HepG2 (cell line): ENCODE results near the gene MRFAP1. TPM values are rescaled to one million over a fixed set of nuclear protein-coding genes. Genes with fewer than 3 reads are reported as not detected.
A peak's percentile ranks its signal among the peaks of the same experiment; 100 is the strongest.

Experiments
- JARID2 ChIP-seq: sonication (generic); formaldehyde crosslinking; IDR thresholded peaks from 2 replicates; pipeline ENCODE4 v1.8.1; 2023; ENCODE audit warnings: missing genetic modification reagents, inconsistent platforms; ENCODE audit not compliant: insufficient replicate concordance
- KDM5B ChIP-seq: sonication (generic); formaldehyde crosslinking; IDR thresholded peaks from 2 replicates; pipeline ENCODE4 v1.4.0; 2020; ENCODE audit warnings: missing genetic modification reagents, mild to moderate bottlenecking, borderline replicate concordance
- MXD1 ChIP-seq: sonication (generic); formaldehyde crosslinking; IDR thresholded peaks from 2 replicates; pipeline ENCODE4 v1.4.0; 2020; ENCODE audit warnings: mild to moderate bottlenecking, missing genetic modification reagents
- SIX1 ChIP-seq: sonication (generic); formaldehyde crosslinking; IDR thresholded peaks from 2 replicates; pipeline ENCODE4 v1.4.0; 2020; ENCODE audit warnings: missing genetic modification reagents, borderline replicate concordance
- SUZ12 ChIP-seq: fragments of 150-350 bp; IDR thresholded peaks from 2 replicates; pipeline ENCODE4 v1.6.1; 2014; ENCODE audit warnings: low read depth, low read length
- THAP9 ChIP-seq: sonication (generic); formaldehyde crosslinking; IDR thresholded peaks from 2 replicates; pipeline ENCODE4; 2020; ENCODE audit warnings: missing genetic modification reagents, mild to moderate bottlenecking, borderline replicate concordance
- ZBTB10 ChIP-seq: sonication (generic); formaldehyde crosslinking; IDR thresholded peaks from 2 replicates; pipeline ENCODE4 v1.4.0; 2020; ENCODE audit warnings: missing genetic modification reagents, borderline replicate concordance
- ZKSCAN1 ChIP-seq: fragments of 150-350 bp; IDR thresholded peaks from 2 replicates; pipeline ENCODE4 v1.6.1; 2014; ENCODE audit warnings: low read length
- ZMYM4 ChIP-seq: sonication (generic); formaldehyde crosslinking; IDR thresholded peaks from 2 replicates; pipeline ENCODE4 v1.8.1; 2023; ENCODE audit warnings: mild to moderate bottlenecking, missing genetic modification reagents
- ZNF367 ChIP-seq: sonication (generic); formaldehyde crosslinking; IDR thresholded peaks from 2 replicates; pipeline ENCODE4 v1.4.0; 2020; ENCODE audit warnings: missing genetic modification reagents, borderline replicate concordance
- ZNF407 ChIP-seq: sonication (generic); formaldehyde crosslinking; IDR thresholded peaks from one replicate; pipeline ENCODE4 v1.5.1; 2020; ENCODE audit warnings: mild to moderate bottlenecking, missing genetic modification reagents; ENCODE audit errors: not compliant biosample characterization
- ZNF569 ChIP-seq: sonication (generic); formaldehyde crosslinking; IDR thresholded peaks from 2 replicates; pipeline ENCODE4 v1.5.0; 2020; ENCODE audit warnings: mild to moderate bottlenecking, missing genetic modification reagents, moderate library complexity, borderline replicate concordance
- ZNF724P ChIP-seq: sonication (generic); formaldehyde crosslinking; IDR thresholded peaks from 2 replicates; pipeline ENCODE4 v1.8.0; 2022; ENCODE audit warnings: missing genetic modification reagents, borderline replicate concordance
- ZNF780A ChIP-seq: sonication (generic); formaldehyde crosslinking; IDR thresholded peaks from 2 replicates; pipeline ENCODE4 v1.8.0; 2022; ENCODE audit warnings: mild to moderate bottlenecking, missing genetic modification reagents, moderate library complexity
- polyA plus RNA-seq, 8 experiments: library from polyadenylated mRNA; depleted of rRNA in 3 of 8; stranded (reverse) in 7 of 8; unstranded in 1 of 8; fragments of >200 nt; fragmentation: Illumina TruSeq in 4 of 8; extraction: Trizol in 4 of 8; gene quantifications; 2 replicates each; pipeline versions ENCODE4 v1.2.1 to v1.2.3, GENCODE V29; 2011 to 2016; ENCODE audit warnings: low read depth in 4 of 8, missing spikeins in 1 of 8, mixed read lengths in 1 of 8; ENCODE audit not compliant: insufficient read depth in 1 of 8
- total RNA-seq, 5 experiments: library from RNA; depleted of rRNA; stranded (reverse); fragments of >200 nt; fragmentation: Illumina TruSeq; extraction: Trizol; gene quantifications; 2 replicates each; pipeline ENCODE4 v1.2.3, GENCODE V29; 2016; ENCODE audit warnings: low read depth in 1 of 5

The MRFAP1 gene
- total and polyA plus RNA-seq, 2 of the 13 experiments (the other 11 are each of a cell fraction or from before 2014, with no cell fraction given): 112 to 158 TPM

GRCh38 chr4:6688879-6689505 is 48.5 kb downstream of the MRFAP1 start (continued):
- TF ChIP-seq JARID2 (no peak), ZMYM4 (peak; percentile 33; the same call in 1 of the 2 replicates), ZNF407 (no peak), ZNF569 (CRISPR knock-in tag) (peak; percentile 61; the same call in 1 of the 2 replicates), SUZ12 (no peak), ZKSCAN1 (no peak), THAP9 (CRISPR knock-in tag) (no peak), KDM5B (CRISPR knock-in tag) (no peak), ZBTB10 (CRISPR knock-in tag) (no peak), MXD1 (CRISPR knock-in tag) (no peak; the same call in 1 of the 2 replicates), SIX1 (CRISPR knock-in tag) (no peak), ZNF780A (no peak), ZNF367 (CRISPR knock-in tag) (no peak), ZNF724P (no peak)
